Jurkat, Clone E6-1 (cell line): ENCODE measurements around the gene AAMP.
A peak's percentile ranks its signal among the peaks of the same experiment; 100 is the strongest.
"Not testable (repeated sequence)": the region's sequence is repeated elsewhere in the genome, so short reads cannot be mapped to it uniquely, and the experiment has no call there.

Experiments
- DNase-seq: peaks from one replicate; pipeline ENCODE4 v3.0.0-alpha.2; 2011; ENCODE audit warnings: low read depth, low spot score
- H3K4me3 ChIP-seq: 2 replicates; pipeline ENCODE4 v1.5.1; 2011; ENCODE audit warnings: mild to moderate bottlenecking, low read length, control low read depth, moderate library complexity

Gene AAMP

DNA sequence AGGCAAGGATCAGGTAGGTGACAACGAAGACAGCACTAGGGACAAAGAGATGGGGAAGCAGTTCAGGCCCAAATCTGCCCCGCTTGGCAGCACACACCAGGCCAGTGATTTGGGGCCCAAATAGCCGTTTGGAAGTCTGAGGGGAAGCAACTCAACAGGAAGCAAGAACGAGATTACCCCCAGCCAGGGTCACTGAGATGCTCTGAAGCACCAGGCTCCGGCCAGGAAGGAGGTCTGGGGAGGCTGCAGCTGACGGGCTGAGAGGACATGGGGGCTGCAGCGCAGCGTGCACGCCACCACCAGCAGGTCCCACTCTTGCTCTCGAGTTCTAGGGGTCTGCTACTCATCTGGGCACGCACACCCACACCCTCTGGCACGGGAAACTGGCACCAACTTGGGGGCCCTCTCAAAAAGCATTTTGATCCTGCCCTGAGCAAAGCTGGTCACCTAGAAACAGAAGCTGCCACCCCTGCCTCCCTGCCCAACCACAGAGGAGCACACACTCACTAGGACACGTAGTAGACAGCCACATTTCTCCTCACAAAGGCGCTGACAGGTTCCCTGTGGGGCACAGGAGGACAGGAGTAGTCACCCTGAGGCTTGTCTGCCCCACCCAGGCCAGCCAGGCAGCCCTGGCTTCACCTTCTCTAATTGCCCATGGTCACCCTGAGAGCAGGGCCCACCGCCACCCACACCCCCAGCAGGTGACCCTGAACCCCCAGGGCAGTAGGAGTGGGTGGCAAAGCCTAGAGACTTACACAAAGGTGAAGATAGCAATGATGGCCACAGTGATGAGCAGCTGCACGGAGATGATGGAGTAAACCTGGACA is 8.8 kb upstream of the AAMP start:
- no peak overlapping the region for H3K4me3 ChIP-seq
- no peak for DNase-seq

DNA sequence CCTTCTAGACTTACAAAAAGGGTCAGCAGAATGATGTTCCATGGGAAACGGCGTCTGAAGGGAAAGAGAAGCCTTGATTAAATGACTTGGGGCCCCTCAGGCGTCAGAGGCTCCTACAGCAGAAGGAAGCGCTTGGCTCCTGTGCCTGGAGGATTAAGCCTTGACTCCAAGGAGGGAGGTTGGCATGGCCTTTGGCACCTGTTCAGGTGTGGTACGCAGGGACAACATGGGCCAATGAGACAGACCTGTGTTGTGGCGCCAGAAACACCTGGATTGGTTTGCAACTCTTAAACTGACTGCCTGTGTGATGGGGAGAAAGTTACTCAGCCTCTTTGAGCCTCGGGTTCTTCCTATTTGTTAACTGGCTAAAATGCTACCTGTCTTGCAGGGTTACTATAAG is 8.0 kb upstream of the AAMP start:
- no peak overlapping the region for H3K4me3 ChIP-seq
- no peak for DNase-seq

DNA sequence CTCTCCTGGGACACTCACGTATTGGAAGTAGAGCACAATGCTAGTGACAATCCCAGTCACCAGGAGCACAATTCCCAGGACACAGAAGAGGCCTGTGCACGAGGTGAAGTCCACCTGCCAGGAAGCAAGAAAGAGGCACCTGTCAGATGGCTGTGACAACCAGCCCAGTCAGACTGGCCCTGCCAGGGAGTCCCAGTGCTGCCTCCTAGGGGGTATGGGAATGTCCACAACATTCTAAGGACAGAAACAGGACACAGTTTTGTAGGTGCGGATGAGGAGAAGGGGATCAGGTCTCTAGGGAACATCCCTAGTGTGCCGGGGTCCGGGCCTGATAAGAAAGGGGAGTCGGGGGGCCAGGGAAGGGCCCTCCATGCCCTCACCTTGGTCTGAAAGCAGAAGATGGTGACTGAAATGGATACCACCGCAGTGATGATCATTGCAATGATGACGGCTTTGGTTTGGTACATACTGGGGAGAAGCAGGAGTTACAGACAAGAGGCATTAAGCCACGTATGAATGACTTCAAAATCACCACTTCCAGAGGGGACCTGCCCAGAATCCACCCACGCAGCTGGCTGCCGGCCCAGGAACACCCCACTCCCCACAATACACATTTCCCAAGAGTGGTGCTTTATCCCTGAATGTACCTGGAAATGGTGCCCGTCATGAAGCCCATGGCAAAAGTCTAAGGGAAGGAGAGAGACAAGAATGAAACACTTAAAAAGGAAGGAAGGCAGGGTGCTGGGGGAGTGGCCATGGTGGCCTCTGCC is 7.2 kb upstream of the AAMP start:
- no peak overlapping the region for H3K4me3 ChIP-seq
- DNase-seq: no peak

DNA sequence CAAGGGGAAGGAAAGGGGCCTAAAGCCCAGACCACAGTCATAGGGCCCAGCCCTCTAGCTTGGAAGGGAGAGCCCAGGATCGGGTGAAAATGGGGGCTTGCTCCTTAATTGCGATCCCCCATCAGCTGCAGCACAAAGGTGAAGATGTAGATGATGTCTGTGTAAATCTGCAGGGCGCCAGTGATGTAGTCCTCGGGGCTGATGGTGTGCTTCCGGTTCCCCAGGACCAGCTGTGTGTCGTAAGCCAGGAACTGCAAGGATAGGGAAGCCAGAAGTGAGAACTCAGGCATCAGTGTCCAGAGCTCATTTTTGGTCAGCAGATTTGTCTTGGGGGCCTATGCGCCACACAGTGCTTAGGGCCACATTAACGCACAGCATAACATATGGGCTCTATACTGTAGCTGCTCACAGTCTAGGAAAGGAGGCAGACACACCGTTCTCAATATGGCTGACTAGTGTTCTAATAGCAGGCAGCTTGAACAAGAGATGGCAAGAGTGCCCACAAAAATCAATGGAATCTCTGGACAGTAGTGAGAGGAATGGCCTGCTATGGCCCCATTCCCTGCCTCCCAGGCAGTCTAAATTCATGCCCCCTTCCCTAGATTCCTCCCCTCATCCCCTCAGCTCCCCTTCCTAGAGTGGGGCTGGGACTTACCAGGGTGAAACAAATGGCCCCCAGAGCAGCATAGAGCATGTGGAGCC is 5.6 kb upstream of the AAMP start:
- DNase-seq: no peak
- no peak overlapping the region for H3K4me3 ChIP-seq

DNA sequence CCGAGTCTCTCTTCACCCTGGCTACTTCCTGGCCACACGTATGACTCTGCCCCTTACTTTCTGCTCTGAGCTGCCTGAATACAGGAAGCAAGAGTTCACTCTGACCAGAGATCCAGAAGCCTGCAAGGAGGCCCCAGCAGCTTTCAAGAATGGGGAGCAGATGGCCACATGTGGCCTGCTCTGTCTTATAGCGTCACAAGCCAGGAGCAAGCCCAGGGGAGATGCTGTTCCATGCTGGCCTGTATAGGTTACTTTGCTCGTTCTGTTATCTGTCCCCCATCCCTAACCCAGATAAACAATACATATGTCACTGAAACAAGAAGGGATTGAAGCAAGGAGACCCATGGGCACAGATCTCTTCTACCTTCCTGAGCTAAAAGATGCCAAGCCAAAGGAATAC is 4.6 kb upstream of the AAMP start:
- no peak for DNase-seq
- H3K4me3 ChIP-seq: no peak overlapping the region

DNA sequence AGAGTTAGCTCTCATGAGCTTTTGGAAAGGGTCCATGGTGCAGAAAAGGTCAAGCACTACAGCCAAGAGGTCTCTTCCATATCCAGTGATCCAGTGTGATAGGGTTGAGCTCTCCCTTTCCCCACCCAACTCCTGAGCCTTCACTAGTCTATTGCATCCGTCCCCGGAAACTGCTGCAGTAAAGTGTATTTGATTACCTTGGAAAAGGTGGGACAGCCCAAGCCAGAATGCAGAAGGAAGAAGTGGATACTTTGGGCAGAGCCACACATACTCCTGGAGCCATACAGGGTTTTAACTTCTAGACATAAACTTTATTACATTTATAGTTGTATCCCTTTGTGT is 3.9 kb upstream of the AAMP start:
- no peak for DNase-seq
- no peak overlapping the region for H3K4me3 ChIP-seq

DNA sequence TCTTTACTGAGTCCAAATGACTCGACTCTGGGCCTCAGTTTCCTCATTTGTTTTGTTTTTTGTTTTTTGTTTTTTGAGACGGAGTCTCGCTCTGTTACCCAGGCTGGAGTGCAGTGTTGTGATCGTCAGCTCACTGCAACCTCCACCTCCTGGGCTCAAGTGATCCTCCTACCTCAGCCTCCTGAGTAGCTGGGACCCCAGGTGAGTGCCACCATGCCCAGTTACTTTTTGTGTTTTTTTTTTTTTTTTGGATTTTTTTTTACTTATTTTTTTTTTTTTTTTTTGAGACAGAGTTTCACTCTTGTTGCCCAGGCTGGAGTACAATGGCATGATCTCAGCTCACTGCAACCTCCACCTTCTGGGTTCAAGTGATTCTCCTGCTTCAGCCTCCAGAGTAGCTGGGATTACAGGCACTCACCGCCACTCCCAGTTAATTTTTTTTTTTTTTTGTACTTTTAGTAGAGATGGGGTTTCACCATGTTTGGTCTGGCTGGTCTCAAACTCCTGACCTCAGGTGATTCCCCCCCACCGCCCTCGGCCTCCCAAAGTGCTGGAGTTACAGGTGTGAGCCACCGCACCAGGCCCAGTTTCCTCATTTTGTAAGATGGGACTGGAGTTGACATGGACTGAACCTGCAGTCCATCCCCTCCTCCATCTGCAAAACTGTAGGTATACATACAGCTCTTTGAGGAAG is 3.4 kb upstream of the AAMP start:
- not testable (repeated sequence) for H3K4me3 ChIP-seq, DNase-seq

DNA sequence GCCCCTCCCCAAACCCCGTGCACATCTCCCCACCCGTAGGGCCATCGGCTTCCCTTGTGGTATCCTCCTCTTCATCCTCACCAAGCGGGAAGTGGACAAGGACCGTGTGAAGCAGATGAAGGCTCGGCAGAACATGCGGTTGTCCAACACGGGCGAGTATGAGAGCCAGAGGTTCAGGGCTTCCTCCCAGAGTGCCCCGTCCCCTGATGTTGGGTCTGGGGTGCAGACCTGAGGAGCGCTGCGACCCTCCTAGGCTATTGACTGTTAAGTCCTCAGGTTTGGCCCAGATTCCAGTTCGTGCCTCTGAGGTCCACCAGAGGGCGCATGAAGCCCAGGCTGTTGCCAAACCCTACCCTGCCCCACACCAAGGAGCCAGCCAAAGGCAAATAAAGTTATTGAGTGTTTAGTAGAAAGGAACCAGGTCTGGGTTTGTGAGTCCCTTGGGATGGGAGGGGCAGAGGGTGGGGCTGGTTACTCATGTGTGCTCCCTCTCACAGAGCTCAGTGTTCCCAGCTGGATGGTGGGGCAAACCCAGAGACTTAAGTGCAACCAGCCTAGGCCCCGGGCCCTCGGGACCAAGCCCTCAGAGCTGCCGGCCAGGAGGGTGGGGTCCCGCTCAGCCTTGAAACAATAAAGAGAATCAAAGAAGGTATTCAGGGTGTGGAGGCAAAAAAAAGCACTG is 2.7 kb upstream of the AAMP start:
- no peak overlapping the region for H3K4me3 ChIP-seq
- peak; percentile 63 for DNase-seq

DNA sequence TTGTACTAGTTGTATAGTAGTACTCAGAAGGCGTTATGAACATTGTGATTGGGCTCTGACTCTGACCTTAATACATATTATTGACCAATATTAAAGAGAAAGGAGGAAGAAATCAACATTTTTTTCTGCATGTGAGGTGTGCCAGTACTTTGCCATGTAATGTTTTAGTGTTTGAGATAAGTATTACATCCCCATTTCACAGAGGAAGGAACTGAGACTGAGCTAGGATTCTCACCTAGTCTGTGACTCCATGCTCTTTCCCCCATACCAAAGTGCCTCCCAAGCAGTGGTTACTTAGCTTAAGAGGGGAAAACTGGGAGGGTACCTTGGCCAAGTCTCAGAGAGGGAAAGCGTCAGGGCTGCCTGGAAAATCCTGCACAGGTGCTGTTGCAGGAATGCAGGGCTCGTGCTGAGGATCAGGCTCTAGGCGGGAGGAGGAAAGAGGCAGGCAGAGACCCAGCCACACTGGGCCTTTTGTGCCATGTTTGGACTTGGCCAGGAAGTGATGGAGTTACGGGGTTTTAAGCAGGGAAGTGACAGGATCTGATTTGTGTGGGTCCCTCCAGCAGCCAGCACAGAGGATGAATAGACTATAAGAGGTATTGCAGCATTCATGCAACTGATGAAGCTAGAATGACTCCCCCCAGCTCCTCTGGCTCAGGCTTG is 2.1 kb upstream of the AAMP start:
- no peak for DNase-seq
- no peak overlapping the region for H3K4me3 ChIP-seq

DNA sequence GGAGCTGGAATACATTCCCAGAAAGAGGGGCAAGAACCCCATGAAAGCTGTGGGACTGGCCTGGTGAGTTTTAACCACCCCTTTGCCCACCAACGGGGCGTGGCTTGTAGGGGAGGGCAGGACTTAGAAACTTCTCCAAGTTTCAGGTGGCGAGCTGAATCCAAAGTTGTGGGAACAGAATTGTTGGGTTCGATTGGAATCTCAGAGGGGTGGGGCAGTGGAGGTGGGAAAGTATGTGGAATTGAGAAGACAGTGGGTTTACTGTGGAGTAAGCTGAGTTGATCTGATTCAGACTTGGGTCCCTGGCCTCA is 1.5 kb upstream of the AAMP start:
- no peak for DNase-seq

DNA sequence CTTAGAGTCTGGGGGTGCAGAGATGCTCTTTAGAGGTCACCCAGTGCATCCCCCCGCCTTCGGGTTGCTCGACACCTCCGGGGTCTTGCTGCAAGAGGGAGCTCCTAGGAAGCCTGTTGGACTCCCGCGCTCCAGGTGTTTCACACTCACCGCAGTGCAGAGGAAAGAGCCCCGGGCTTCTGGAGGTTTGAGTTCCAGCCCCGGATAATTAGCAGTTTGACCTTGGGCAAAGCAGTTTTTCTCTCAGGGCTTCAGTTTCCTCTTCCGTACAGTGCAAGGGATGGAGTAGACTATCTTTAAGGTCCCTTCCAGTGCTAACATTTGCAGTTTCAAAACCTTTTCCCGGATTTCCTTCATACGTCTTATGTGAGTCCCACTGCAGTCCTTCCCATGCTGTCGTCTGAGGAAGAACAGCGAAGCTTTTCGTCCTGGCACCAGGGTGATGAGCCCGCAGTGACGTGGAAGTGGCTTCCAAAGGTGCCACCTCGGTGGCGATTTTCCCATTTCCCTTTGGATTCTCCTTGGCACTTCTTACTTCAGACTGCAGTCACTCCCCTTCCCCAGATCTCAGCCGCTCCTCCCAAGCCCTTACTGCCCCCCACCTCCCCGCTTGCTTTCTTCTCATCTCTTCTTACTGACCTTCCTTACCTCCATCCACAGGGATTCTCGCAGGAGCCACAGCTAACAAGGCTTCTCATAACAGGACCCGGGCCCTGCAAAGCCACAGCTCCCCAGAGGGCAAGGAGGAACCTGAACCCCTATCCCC is 967 bp upstream of the AAMP start:
- H3K4me3 ChIP-seq: peak overlapping the region; percentile 95
- no peak for DNase-seq

More for the DNA sequence above, 1.5 kb upstream of the AAMP start:
- peak overlapping the region; percentile 95 for H3K4me3 ChIP-seq

DNA sequence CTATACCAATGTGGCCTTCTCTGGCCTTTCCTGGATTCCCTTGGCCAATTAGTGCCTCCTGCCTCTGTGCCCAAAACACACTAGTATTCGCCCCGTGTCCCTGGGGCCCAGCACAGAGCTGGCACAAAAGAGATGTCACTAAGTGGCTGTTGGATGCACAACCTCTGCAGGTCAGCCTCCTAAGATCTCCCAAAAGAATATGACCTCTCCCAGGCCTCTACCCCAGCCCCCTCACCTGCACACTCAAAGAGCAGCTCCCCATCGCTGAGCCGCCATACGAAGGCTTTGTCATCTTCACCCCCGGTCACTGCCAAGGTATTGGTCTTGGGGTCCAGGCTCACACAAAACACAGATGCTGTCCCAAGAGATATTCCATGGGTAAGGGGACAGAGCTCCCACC is 2.7 kb downstream of the AAMP start:
- no peak for DNase-seq
- no peak overlapping the region for H3K4me3 ChIP-seq

DNA sequence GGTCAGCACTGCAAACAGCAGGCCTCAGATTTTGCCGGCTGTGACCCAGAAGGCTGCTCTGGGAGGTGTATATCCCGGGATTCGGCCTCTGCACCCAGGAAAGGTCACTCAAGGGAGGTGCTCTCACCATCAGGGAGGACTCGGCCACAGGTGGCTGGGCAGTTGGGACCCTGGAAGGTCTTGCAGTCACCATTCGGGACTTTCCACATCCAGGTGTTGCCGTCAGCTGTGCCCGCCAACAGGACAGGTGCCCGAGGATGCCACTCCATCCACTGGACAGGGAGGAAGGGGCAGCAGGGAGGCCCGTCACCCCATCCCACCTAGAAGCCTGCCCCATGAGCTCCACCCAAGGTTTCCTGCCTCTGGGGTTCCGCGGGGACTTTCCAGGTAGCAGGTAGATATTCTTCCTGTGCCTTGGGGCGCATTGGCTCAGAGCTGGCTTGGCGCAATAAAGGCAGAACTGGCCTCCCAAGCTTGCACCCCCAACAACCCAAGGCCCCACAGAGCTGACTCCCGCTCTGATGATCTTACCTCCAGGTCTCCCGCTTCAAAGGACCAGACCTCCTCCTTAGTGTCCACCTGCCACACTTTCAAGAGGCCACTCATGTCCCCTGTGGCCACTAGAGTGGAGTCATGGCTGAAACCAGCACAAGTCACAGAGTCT is 3.5 kb downstream of the AAMP start:
- DNase-seq: no peak
- H3K4me3 ChIP-seq: no peak overlapping the region

DNA sequence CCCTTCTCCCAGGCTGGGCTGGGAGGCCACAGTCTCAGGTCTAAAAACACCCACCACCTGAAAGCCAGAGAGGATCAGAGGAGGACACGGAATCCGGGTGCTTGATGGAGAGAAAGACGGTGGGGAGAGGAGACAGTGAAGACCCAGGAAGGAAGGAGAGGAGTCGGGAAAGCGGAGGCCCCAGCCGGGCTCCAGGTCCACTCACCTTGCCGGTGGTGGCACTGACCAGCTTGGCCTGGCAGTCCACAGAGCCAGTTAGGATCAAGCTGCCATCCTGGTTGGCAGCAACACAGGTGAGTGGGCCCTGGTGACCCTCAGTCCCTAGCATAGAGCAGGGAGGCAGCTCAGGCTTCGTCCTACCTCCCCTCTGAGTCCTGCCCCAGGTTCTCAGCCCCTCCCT is 4.3 kb downstream of the AAMP start:
- no peak for DNase-seq
- H3K4me3 ChIP-seq: no peak overlapping the region

DNA sequence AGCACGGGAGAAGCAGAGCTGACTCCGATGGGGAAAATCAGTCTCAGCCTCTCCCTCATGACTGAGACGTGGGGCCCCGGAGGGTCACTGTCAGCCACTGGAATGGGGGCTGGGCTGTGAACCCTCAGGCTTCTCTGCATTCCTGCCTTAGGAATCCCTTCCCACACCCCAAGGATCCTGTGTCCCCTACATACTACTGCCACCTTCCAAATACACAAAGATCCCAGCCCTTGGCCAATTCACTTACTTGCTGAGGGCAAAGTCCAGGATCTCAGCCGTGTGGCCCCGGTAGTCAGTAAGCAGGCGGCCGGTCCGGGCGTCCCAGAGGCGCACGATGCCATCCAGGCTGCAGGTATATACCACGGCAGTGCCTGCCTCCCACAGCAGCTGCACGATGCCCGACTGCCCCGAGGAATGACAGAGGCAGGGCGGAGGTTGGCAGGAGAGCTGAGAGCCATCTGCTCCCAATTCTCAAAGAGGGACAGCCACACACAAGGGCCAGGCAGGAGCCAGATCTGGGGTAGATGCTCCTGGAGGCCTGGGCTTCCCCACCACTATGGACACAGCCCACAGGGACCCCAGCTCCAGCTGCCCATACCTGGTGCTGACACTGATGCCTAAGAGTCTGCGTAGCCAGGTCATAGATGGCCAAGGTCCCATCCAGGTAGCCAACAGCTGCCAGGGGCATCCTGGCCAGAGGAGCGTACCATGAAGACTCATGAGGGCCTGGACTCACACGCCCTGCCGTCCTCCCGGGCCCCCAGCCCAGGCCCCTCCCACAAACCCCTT is 5.0 kb downstream of the AAMP start:
- DNase-seq: no peak
- H3K4me3 ChIP-seq: no peak overlapping the region

DNA sequence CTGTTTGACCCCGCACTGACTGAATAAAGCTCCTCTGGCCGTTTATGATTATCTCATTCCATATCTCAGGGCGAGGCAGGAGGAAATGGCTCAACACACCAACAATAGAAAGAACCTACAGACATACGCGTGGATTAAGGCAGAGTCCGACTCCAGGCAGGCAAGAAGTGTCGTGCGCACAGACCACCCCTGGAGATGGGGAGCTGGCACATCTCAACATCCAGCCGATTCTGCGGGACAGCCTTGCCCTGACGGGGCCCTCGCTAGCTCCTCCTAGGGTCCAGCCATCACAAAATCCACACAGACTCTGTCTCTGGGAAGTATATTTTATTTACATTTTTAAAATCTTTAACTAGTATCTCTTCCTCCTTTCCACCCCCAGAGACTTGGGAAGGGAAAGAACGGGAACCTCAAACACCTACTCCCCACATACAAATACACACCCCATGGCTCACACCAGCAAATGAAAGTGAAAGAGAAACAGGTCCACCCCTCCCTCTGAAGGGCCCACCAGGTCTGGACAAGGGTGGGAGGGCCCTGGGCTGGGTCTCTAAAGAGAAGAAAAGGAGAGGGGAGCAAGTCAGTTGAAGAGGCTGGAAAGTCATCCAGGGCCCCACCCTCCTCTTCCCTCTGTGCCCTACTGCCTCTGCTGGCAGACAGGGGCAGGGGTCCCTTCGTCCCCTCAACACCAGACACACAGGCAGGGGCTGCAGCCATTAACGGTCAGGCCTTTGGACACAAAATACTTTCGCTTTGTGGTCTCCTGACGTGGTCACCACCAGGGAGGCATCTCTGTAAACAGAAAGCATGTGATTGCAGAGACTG is 5.9 kb downstream of the AAMP start:
- no peak overlapping the region for H3K4me3 ChIP-seq
- no peak for DNase-seq
